Measurements from ENCODE around the gene CADM4.
"Not testable (repeated sequence)": the region's sequence is repeated elsewhere in the genome, so short reads cannot be mapped to it uniquely, and the experiment has no call there.

CADM4 gene

DNA sequence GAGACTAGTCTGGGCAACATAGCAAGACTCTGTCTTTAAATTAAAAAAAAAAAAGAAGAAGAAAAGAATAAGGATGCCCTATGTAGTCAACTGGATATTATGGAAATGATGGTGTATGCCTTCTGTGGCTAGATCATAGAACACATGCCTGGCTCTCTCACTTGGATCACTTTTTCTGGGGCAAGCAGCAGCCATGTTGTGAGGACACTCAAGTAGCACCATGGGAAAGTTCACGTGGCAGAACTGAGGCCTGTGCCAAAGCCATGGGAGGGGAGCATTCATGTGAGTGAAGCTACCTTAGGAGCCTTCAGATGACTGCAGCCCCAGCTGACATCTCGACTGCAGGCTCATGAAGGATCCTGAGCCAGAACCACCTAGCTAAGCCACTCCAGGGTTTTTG is 18.4 kb upstream of the CADM4 start:
- no peak for DNase-seq (ENCODE audit: low read depth)
- TF ChIP-seq MAX (IDR thresholded peaks at IDR 0.05; ENCODE audit: low read depth, low read length), result no peak
- TF ChIP-seq POLR2A (IDR thresholded peaks at IDR 0.05; ENCODE audit: extremely low read depth, insufficient read length), result no peak
- TF ChIP-seq, protein P1, sequence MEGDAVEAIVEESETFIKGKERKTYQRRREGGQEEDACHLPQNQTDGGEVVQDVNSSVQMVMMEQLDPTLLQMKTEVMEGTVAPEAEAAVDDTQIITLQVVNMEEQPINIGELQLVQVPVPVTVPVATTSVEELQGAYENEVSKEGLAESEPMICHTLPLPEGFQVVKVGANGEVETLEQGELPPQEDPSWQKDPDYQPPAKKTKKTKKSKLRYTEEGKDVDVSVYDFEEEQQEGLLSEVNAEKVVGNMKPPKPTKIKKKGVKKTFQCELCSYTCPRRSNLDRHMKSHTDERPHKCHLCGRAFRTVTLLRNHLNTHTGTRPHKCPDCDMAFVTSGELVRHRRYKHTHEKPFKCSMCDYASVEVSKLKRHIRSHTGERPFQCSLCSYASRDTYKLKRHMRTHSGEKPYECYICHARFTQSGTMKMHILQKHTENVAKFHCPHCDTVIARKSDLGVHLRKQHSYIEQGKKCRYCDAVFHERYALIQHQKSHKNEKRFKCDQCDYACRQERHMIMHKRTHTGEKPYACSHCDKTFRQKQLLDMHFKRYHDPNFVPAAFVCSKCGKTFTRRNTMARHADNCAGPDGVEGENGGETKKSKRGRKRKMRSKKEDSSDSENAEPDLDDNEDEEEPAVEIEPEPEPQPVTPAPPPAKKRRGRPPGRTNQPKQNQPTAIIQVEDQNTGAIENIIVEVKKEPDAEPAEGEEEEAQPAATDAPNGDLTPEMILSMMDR (IDR thresholded peaks at IDR 0.05; ENCODE audit: low read depth, low read length), result no peak
- no peak for TF ChIP-seq MYC (IDR thresholded peaks at IDR 0.05; ENCODE audit: low read depth, low read length)
- H3K4me3 ChIP-seq (ENCODE audit: low read depth, low read length), result no peak overlapping the region

- DNase-seq (ENCODE audit: low read depth), result no peak
- TF ChIP-seq POLR2A (IDR thresholded peaks at IDR 0.05; ENCODE audit: extremely low read depth, insufficient read length) (no peak), MAX (IDR thresholded peaks at IDR 0.05; ENCODE audit: low read depth, low read length) (no peak), MYC (IDR thresholded peaks at IDR 0.05; ENCODE audit: low read depth, low read length) (no peak)
- TF ChIP-seq, protein P1 (IDR thresholded peaks at IDR 0.05; ENCODE audit: low read depth, low read length), result no peak
- no peak overlapping the region for H3K4me3 ChIP-seq (ENCODE audit: low read depth, low read length)
These were observed 16.8 kb upstream of the CADM4 start for GRCh38 chr19:43656436-43656835.

GRCh38 chr19:43652546-43652874 is 12.9 kb upstream of the CADM4 start:
- TF ChIP-seq POLR2A (IDR thresholded peaks at IDR 0.05; ENCODE audit: extremely low read depth, insufficient read length), result no peak
- no peak for TF ChIP-seq MAX (IDR thresholded peaks at IDR 0.05; ENCODE audit: low read depth, low read length)
- TF ChIP-seq, protein P1 (IDR thresholded peaks at IDR 0.05; ENCODE audit: low read depth, low read length), result no peak
- TF ChIP-seq MYC (IDR thresholded peaks at IDR 0.05; ENCODE audit: low read depth, low read length), result no peak
- DNase-seq (ENCODE audit: low read depth), result no peak
- H3K4me3 ChIP-seq (ENCODE audit: low read depth, low read length), result no peak overlapping the region

- peak; percentile 69 for DNase-seq (ENCODE audit: low read depth)
- H3K4me3 ChIP-seq (ENCODE audit: low read depth, low read length), result no peak overlapping the region
- TF ChIP-seq, protein P1 (IDR thresholded peaks at IDR 0.05; ENCODE audit: low read depth, low read length), result peak; percentile 70
- TF ChIP-seq MAX (IDR thresholded peaks at IDR 0.05; ENCODE audit: low read depth, low read length) (no peak), POLR2A (IDR thresholded peaks at IDR 0.05; ENCODE audit: extremely low read depth, insufficient read length) (no peak)
These were observed 12.3 kb upstream of the CADM4 start for GRCh38 chr19:43651758-43652545.

DNA sequence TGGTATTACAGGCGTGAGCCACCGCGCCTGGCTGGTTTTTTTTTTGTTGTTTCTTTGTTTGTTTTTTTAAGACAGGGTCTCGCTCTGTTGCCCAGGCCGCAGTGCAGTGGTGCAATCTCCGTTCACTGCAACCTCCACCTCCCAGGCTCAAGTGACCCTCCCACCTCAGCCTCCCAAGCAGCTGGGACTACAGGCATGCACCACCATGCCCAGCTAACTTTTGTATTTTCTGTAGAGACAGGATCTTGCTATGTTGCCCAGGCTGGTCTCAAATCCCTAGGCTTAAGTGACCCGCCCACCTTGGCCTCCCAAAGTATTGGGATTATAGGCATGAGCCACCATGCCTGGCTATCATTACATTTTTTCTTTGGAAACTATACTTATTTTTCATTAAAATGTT is 10.6 kb upstream of the CADM4 start:
- not testable (repeated sequence) for DNase-seq (ENCODE audit: low read depth); H3K4me3 ChIP-seq (ENCODE audit: low read depth, low read length)

DNA sequence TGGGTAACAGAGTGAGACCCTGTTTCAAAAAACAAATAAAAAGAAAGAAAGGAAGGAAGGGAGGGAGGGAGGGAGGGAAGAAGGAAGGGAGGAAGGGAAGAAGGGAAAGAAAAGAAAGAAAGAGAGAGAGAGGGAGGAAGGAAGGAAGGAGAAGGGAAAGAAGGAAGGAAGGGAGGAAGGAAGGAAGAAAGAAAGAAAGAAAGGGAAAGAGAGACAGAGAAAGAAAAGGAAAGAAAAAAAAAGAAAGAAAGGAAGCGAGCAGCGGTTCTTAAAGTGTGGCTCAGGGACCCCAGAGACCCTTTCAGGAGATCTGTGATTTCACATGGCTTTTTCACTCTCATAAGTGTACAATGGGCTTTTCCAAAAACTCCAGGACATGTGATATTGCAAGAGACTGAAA is 9.9 kb upstream of the CADM4 start:
- TF ChIP-seq MYC (IDR thresholded peaks at IDR 0.05; ENCODE audit: low read depth, low read length) (no peak), MAX (IDR thresholded peaks at IDR 0.05; ENCODE audit: low read depth, low read length) (no peak), POLR2A (IDR thresholded peaks at IDR 0.05; ENCODE audit: extremely low read depth, insufficient read length) (no peak)
- TF ChIP-seq, protein P1 (IDR thresholded peaks at IDR 0.05; ENCODE audit: low read depth, low read length), result no peak
- DNase-seq (ENCODE audit: low read depth), result no peak
- H3K4me3 ChIP-seq (ENCODE audit: low read depth, low read length), result no peak overlapping the region

Data from NB4 (cell line).